WTC11 (cell line): ENCODE results near the gene CLBA1.

Experiments used
- ARID4B ChIP-seq: sonication (generic); formaldehyde crosslinking; IDR thresholded peaks from 2 replicates; pipeline ENCODE4 v1.8.0; 2023; ENCODE audit warnings: missing genetic modification reagents, mild to moderate bottlenecking, borderline replicate concordance
- STAT6 ChIP-seq: sonication (generic); formaldehyde crosslinking; conservative IDR thresholded peaks from 2 replicates; pipeline ENCODE4 v1.8.1; 2023; ENCODE audit warnings: mild to moderate bottlenecking, low read depth, missing genetic modification reagents, moderate library complexity

GRCh38 chr14:104998801-104999200 is 13.2 kb downstream of the CLBA1 start:
- TF ChIP-seq STAT6 (CRISPR knock-in tag), result no peak
- TF ChIP-seq ARID4B, result no peak
